Calu3 (cell line): ENCODE data around the gene CD47. TPM values are rescaled to one million over a fixed set of nuclear protein-coding genes. Genes with fewer than 3 reads are reported as not detected.

Experiments used
- BruUV-seq: library from RNA; stranded (reverse); fragments of 400-500 nt; replicated peaks from 2 replicates; lab custom pipeline; 2021; lab: Mats Ljungman, UMichigan
- CTCF ChIA-PET: fragments of 300-600 bp; sonication (Branson Sonifier 250); formaldehyde crosslinking; loops from one replicate; lab custom pipeline; 2022; ENCODE audit warnings: antibody characterized with exemption; lab: Charles Lee
- DNase-seq: peaks from one replicate; pipeline ENCODE4 v3.0.0; 2022
- H3K27ac Mint-ChIP-seq: one replicate; pipeline ENCODE4 v1.8.0; 2022; ENCODE audit warnings: mixed read lengths; ENCODE audit not compliant: unreplicated experiment
- H3K27me3 Mint-ChIP-seq: one replicate; pipeline ENCODE4 v1.8.0; 2022; ENCODE audit warnings: mixed read lengths; ENCODE audit not compliant: unreplicated experiment
- H3K36me3 Mint-ChIP-seq: one replicate; pipeline ENCODE4 v1.8.0; 2022; ENCODE audit warnings: mild to moderate bottlenecking, moderate library complexity, mixed read lengths; ENCODE audit not compliant: insufficient read depth, unreplicated experiment
- H3K4me1 Mint-ChIP-seq: one replicate; pipeline ENCODE4 v1.8.0; 2022; ENCODE audit warnings: mild to moderate bottlenecking, low read depth, mixed read lengths; ENCODE audit not compliant: unreplicated experiment
- H3K4me3 Mint-ChIP-seq: one replicate; pipeline ENCODE4 v1.8.0; 2022; ENCODE audit warnings: mild to moderate bottlenecking, low read depth, moderate library complexity, mixed read lengths; ENCODE audit not compliant: unreplicated experiment
- H3K9me3 Mint-ChIP-seq: one replicate; pipeline ENCODE4 v1.8.0; 2022; ENCODE audit warnings: low read depth, mixed read lengths; ENCODE audit not compliant: unreplicated experiment
- intact Hi-C: fragments of 100-400 bp; cut with micrococcal nuclease; formaldehyde crosslinking; loops from one replicate; pipeline ENCODE4 v1.10.0; 2022; ENCODE audit not compliant: unreplicated experiment
- total RNA-seq: library from RNA; stranded (reverse); gene quantifications from 2 replicates; pipeline ENCODE4 v1.2.3, GENCODE V29; 2022
- TF ChIP-seq, protein P1 (sequence below): fragments of 200-600 bp; IDR thresholded peaks from one replicate; pipeline ENCODE4 v1.8.0; 2022; ENCODE audit warnings: antibody characterized with exemption; ENCODE audit not compliant: unreplicated experiment

CD47 gene
- total RNA-seq, 1 experiment from 2014 or later = 174 TPM

DNA sequence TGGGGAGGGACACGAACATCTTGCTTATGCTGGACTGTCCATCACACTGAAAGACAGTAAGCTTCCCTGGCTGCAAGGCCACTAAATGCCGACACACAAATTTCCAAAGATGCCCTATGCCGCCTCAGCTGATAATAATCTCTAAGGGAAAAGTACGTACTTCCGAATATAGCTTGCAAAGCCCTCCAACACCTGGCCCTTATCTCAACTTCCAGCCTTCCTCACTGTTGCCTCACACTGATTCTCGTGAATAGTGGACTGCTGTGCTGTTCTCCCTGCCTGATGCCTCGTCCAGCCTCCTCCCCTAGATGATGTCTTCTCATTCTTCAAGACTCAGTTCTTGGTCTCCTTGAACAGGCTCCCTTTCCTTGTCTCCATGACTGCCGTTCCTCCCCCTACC, 72.3 kb downstream of the CD47 start:
- no peak overlapping the region for H3K27ac Mint-ChIP-seq
- peaks cover 8% of the 10 kb centered on the region for H3K27me3 Mint-ChIP-seq
- no peaks in the 10 kb centered on the region for H3K36me3 Mint-ChIP-seq
- no TSS peak for BruUV-seq
- H3K4me1 Mint-ChIP-seq = peaks cover 12% of the 10 kb centered on the region
- no peaks in the 10 kb centered on the region for H3K9me3 Mint-ChIP-seq
- no peak overlapping the region for H3K4me3 Mint-ChIP-seq
- CTCF ChIA-PET = no interaction called here
- intact Hi-C loops = no loop called here
- TF ChIP-seq, protein P1, sequence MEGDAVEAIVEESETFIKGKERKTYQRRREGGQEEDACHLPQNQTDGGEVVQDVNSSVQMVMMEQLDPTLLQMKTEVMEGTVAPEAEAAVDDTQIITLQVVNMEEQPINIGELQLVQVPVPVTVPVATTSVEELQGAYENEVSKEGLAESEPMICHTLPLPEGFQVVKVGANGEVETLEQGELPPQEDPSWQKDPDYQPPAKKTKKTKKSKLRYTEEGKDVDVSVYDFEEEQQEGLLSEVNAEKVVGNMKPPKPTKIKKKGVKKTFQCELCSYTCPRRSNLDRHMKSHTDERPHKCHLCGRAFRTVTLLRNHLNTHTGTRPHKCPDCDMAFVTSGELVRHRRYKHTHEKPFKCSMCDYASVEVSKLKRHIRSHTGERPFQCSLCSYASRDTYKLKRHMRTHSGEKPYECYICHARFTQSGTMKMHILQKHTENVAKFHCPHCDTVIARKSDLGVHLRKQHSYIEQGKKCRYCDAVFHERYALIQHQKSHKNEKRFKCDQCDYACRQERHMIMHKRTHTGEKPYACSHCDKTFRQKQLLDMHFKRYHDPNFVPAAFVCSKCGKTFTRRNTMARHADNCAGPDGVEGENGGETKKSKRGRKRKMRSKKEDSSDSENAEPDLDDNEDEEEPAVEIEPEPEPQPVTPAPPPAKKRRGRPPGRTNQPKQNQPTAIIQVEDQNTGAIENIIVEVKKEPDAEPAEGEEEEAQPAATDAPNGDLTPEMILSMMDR = no peak
- DNase-seq = no peak

DNA sequence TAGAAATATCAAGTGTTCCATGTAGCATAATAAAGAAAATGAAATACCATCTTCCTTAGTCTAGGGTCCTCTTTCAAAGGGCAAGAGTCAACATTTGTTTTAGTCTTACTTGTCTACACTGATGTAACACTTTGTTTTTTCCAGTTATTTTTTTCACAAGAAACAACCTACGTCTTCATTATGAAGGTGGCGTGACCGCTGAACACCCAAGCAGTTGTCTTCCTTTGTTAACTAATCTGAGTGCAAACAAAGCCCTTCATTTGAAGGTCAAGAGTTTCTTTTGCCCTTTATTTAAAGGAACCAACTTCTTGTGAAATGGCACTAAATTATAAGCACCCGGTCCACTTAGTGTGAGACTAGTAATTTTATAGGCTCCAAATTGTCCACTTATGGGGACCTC, 73.2 kb downstream of the CD47 start:
- Mint-ChIP-seq H3K4me1 (peaks cover 4% of the 10 kb centered on the region), H3K27ac (no peak overlapping the region), H3K27me3 (peaks cover 8% of the 10 kb centered on the region), H3K36me3 (no peaks in the 10 kb centered on the region), H3K4me3 (no peak overlapping the region), H3K9me3 (no peaks in the 10 kb centered on the region)
- no TSS peak for BruUV-seq
- intact Hi-C loops = no loop called here
- CTCF ChIA-PET = no interaction called here
- DNase-seq = no peak
- TF ChIP-seq, protein P1 = no peak

DNA sequence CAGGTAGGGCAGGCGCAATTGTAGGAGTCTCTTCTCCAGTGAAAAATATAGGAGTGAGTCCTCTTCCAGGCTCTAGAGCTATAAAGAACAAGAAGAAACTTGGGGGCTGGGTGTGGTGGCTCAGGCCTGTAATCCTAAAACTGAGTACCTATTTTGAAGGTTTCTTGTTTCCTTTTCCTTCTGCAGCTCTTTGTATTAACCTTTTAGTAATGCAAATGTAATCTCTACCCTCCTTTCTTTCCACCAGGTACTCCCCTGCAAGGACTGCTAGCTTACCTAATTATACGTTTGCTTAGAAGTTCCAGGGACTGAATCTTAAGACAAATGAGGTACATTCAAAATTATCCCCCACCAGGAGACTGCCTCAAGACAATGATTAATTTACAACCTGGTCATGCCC, 75.9 kb downstream of the CD47 start:
- no TSS peak for BruUV-seq
- TF ChIP-seq, protein P1 = no peak
- Mint-ChIP-seq H3K4me3 (no peak overlapping the region), H3K27me3 (peaks cover 8% of the 10 kb centered on the region), H3K4me1 (no peaks in the 10 kb centered on the region), H3K27ac (no peak overlapping the region), H3K9me3 (no peaks in the 10 kb centered on the region), H3K36me3 (no peaks in the 10 kb centered on the region)
- no peak for DNase-seq
- CTCF ChIA-PET = no interaction called here
- intact Hi-C loops = no loop called here

DNA sequence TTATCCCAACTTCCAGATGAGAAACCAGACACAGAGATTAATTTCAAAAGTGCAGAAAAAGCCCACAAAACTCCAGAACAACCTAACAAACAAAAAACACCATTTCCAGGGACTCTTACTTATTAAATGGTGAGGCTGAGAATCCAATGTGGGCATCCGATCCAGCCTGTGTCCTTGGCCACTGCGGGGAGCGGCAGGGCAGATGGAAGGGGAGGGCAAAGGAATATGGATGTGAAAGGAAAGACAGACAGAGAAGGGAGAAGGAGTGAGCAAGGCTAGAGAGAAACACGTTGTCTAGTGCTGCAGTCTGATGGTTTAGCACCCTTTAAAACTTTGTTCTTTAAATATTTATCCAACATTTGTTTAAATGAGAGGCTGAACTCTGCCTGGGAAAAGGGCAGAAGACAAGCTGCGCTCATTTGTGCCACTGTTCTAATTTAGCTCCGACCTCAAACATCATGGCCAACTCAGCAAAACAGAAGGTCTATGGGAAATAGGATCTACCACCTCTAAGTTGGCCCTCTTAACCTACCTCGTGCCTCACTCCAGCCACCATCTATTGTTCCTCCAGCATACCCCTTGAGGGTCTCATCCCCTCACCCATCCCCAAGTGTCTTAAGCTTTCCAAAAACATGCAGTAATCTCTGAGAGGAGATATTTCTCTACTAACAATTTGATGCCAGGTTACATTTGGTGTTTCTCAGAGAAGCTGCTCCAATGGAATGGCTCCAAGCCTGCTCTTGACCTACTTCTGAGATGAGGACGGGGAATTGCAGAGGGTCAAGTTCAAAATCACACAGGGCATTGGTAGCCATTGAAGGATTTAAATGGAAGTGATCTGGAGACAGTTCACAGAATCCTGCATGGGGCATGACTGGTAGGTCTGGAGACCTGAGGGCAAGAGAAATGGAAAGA, 77.4 kb downstream of the CD47 start:
- Mint-ChIP-seq H3K4me3 (no peak overlapping the region), H3K27me3 (no peaks in the 10 kb centered on the region), H3K36me3 (no peaks in the 10 kb centered on the region), H3K9me3 (no peaks in the 10 kb centered on the region), H3K4me1 (peaks cover 9% of the 10 kb centered on the region), H3K27ac (no peak overlapping the region)
- DNase-seq = no peak
- TF ChIP-seq, protein P1 = no peak
- intact Hi-C loops = no loop called here
- BruUV-seq = no TSS peak
- CTCF ChIA-PET = no interaction called here
